Measurements from ENCODE around the gene SPATS2L. TPM values are rescaled to one million over a fixed set of nuclear protein-coding genes. Genes with fewer than 3 reads are reported as not detected.
A peak's percentile ranks its signal among the peaks of the same experiment; 100 is the strongest.

SPATS2L gene
- total and polyA plus RNA-seq, 2 of the 13 experiments (the other 11 are each of a cell fraction or from before 2014, with no cell fraction given), result 154 to 212 TPM

DNA sequence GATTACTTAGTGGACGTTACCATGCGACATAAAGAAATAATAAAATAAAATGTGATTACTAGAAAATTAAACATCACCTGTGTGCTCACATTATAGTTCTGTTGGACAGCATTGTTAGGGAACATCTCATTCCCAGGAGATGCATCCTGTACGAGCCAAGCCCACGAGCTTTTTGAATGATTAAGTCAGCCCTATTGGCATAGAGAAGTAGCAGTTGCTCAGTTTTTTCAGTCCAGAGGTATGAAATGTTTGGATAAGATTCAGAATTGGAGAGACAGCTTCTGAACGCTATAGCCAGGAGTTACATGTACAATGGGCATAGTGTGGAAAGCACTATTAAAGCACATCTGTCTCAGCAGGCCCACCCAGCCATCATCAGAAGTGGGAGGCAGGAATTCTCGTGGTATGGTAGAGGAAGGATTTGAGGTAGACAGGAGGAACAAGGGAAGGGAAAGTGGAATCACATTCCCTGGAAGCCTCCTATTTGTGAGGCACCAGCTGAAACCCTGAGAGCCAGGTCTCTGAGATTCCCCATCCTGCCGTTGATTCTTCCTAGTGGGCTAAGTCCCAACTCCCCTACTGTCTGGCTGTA, 8.6 kb downstream of the SPATS2L start:
- no peak overlapping the region for H2AFZ ChIP-seq (ENCODE audit: low read length)
- H3K4me1 ChIP-seq (ENCODE audit: insufficient read depth, low read length), result peaks cover 99% of the 10 kb centered on the region
- WGBS (ENCODE audit: low lambda C conversion rate), result 94% methylated on average over 7 of the region's 7 CpGs
- no peak for ATAC-seq
- H3K4me3 ChIP-seq (replicated peaks in 1 of 3; ENCODE audit: insufficient read depth in 1 of 3, low read depth in 2 of 3, low read length in 3 of 3), result no peak overlapping the region
- H3K27ac ChIP-seq (ENCODE audit: extremely low read length, insufficient read depth, low read length), result peak overlapping the region; percentile 13
- no peak overlapping the region for H3K9ac ChIP-seq (ENCODE audit: insufficient read depth, low read depth, low read length)
- POLR2A ChIA-PET, result interaction anchor here (1.0 to 3.8 kb wide), 2 partner anchors 9 to 12 kb away, joined by 5 to 21 read pairs; partner anchors contain the start of gene SPATS2L
- H3K36me3 ChIP-seq (replicated peaks in 1 of 2; ENCODE audit: control insufficient read depth in 1 of 2, insufficient read depth in 2 of 2, low read length in 2 of 2), result peaks cover 5 to 21% of the 10 kb centered on the region in 2 experiments
- H4K20me1 ChIP-seq (ENCODE audit: insufficient read depth, low read length), result peaks cover 59% of the 10 kb centered on the region
- H3K4me2 ChIP-seq (ENCODE audit: low read depth, low read length), result peak overlapping the region; percentile 23; the same call in 1 of the 2 replicates
- CTCF ChIA-PET (ENCODE audit: low intra/inter-chr PET ratio, low total read pairs), result no interaction called here
- DNase-seq (ENCODE audit: low spot score), result no peak
- FAIRE-seq, result no peak
- no TSS peak for BruUV-seq (replicated peaks)
- in situ Hi-C loops (cut with HindIII; ENCODE audit: extremely low pct_ligation_motif_present, low pct_unique_long_range_greater_than_20kb) (no loop called here), intact Hi-C loops (cut with micrococcal nuclease; ENCODE audit: unreplicated experiment) (loop anchor here (5.0 kb wide), 1 partner anchor 37 kb away; no protein-coding TSS in a partner anchor)
- H3K27me3 ChIP-seq (ENCODE audit: control insufficient read depth in 1 of 2, insufficient read depth in 2 of 2, low read length in 2 of 2), result no peaks in the 10 kb centered on the region
- H3K79me2 ChIP-seq (ENCODE audit: insufficient read depth, low read length), result peaks cover 93% of the 10 kb centered on the region
- H3K9me3 ChIP-seq (ENCODE audit: low read length), result no peaks in the 10 kb centered on the region
- TF ChIP-seq HBP1 (CRISPR knock-in tag; IDR thresholded peaks at IDR 0.05; ENCODE audit: low read depth), result no peak
- TF ChIP-seq NR1H2 (CRISPR knock-in tag; IDR thresholded peaks at IDR 0.05; ENCODE audit: borderline replicate concordance, low read depth), result no peak
- no peak for TF ChIP-seq GRHL1 (CRISPR knock-in tag; conservative IDR thresholded peaks at IDR 0.05)
- no peak for TF ChIP-seq YEATS2 (CRISPR knock-in tag; IDR thresholded peaks at IDR 0.05; ENCODE audit: borderline replicate concordance)
- no peak for TF ChIP-seq NFKBIZ (CRISPR knock-in tag; IDR thresholded peaks at IDR 0.05)
- no peak for TF ChIP-seq TSC22D2 (CRISPR knock-in tag; IDR thresholded peaks at IDR 0.05; ENCODE audit: borderline replicate concordance)
- TF ChIP-seq RBM22 (optimal IDR thresholded peaks at IDR 0.05; ENCODE audit: low read length), result peak; percentile 89
- TF ChIP-seq DZIP1 (CRISPR knock-in tag; IDR thresholded peaks at IDR 0.05), result no peak
- 0 out of 2 replicates have a peak, but pooled peaks have one; percentile 8 for TF ChIP-seq RBFOX2 (IDR thresholded peaks at IDR 0.05; ENCODE audit: low read depth, low read length)
- no peak for TF ChIP-seq KAT2B (IDR thresholded peaks at IDR 0.05; ENCODE audit: borderline replicate concordance, low read depth, low read length)
- TF ChIP-seq ZNF136 (CRISPR knock-in tag; IDR thresholded peaks at IDR 0.05; ENCODE audit: low read depth), result 0 out of 2 replicates have a peak, but pooled peaks have one; percentile 41
- no peak for TF ChIP-seq CHD2 (IDR thresholded peaks at IDR 0.05; ENCODE audit: low read depth, low read length)
- no peak for TF ChIP-seq ZNF547 (CRISPR knock-in tag; IDR thresholded peaks at IDR 0.05)
- TF ChIP-seq RFXAP (CRISPR knock-in tag; IDR thresholded peaks at IDR 0.05; ENCODE audit: borderline replicate concordance), result no peak
- no peak for TF ChIP-seq ZNF577 (CRISPR knock-in tag; IDR thresholded peaks at IDR 0.05; ENCODE audit: borderline replicate concordance, low read depth)
- TF ChIP-seq TFDP2 (CRISPR knock-in tag; IDR thresholded peaks at IDR 0.05), result no peak
- TF ChIP-seq CCAR2 (optimal IDR thresholded peaks at IDR 0.05; ENCODE audit: low read depth, low read length), result no peak
- TF ChIP-seq ZNF768 (CRISPR knock-in tag; IDR thresholded peaks at IDR 0.05), result no peak
